ENCODE results near the gene TMEM117.

DNA sequence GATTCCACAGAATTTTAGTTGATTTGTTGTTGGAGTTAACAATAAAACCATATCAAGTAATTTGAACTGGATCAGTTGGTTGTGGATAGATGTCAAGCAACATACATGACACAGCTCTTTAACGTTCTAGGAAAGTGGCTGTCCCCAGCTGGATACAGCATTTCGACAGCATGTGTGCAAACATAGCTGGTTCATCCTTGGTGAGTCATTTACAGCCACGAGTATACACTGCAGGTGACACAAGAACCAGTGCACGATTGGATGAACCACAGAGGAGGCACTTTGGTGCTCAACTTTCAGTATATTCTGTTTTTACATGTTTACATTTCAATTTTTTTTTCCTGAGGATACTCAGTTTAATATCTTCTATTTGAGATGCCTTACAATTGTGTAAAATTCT, 242.4 kb downstream of the TMEM117 start:
- TF ChIP-seq POLR2A (IDR thresholded peaks at IDR 0.05): no peak
- TF ChIP-seq, protein P1, sequence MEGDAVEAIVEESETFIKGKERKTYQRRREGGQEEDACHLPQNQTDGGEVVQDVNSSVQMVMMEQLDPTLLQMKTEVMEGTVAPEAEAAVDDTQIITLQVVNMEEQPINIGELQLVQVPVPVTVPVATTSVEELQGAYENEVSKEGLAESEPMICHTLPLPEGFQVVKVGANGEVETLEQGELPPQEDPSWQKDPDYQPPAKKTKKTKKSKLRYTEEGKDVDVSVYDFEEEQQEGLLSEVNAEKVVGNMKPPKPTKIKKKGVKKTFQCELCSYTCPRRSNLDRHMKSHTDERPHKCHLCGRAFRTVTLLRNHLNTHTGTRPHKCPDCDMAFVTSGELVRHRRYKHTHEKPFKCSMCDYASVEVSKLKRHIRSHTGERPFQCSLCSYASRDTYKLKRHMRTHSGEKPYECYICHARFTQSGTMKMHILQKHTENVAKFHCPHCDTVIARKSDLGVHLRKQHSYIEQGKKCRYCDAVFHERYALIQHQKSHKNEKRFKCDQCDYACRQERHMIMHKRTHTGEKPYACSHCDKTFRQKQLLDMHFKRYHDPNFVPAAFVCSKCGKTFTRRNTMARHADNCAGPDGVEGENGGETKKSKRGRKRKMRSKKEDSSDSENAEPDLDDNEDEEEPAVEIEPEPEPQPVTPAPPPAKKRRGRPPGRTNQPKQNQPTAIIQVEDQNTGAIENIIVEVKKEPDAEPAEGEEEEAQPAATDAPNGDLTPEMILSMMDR (IDR thresholded peaks at IDR 0.05): no peak
